GM19023 (cell line): Measurements from ENCODE around the gene PPDPF.
"Not testable (repeated sequence)": the region's sequence is repeated elsewhere in the genome, so short reads cannot be mapped to it uniquely, and the experiment has no call there.

Source experiments
- ATAC-seq: cut with Tn5 transposase; IDR thresholded peaks from one replicate; pipeline ENCODE4 v1.9.1; 2021; ENCODE audit warnings: mild to moderate bottlenecking, moderate library complexity; ENCODE audit not compliant: unreplicated experiment

The PPDPF gene

GRCh38 chr20:63520504-63520933 is at the start of gene PPDPF:
PPDPF (plus strand) TSS chr20:63520765; CDS start chr20:63521309, 544 bp downstream.
- peak; percentile 69 for ATAC-seq

- no peak for ATAC-seq
Measured at GRCh38 chr20:63471002-63471716, 49.4 kb upstream of the PPDPF start.

- no peak for ATAC-seq
Measured at GRCh38 chr20:63471717-63471980, 48.9 kb upstream of the PPDPF start.

GRCh38 chr20:63471981-63472831 is 48.4 kb upstream of the PPDPF start, which contains the start of gene KCNQ2:
KCNQ2 (minus strand) TSS chr20:63472655; CDS start chr20:63472463, 192 bp downstream.
- ATAC-seq = no peak

- ATAC-seq = no peak
Measured at GRCh38 chr20:63472862-63473390, 47.6 kb upstream of the PPDPF start.

- ATAC-seq = no peak
Measured at GRCh38 chr20:63473555-63474449, 46.8 kb upstream of the PPDPF start.

- no peak for ATAC-seq
Measured at GRCh38 chr20:63475209-63475608, 45.4 kb upstream of the PPDPF start.

- no peak for ATAC-seq
Measured at GRCh38 chr20:63477061-63477616, 43.4 kb upstream of the PPDPF start.

GRCh38 chr20:63477944-63478343 is 42.6 kb upstream of the PPDPF start:
- ATAC-seq = no peak

GRCh38 chr20:63478346-63479302 is 41.9 kb upstream of the PPDPF start:
- no peak for ATAC-seq

- not testable (repeated sequence) for ATAC-seq
Measured at GRCh38 chr20:63479695-63480419, 40.7 kb upstream of the PPDPF start.

- no peak for ATAC-seq
Measured at GRCh38 chr20:63481503-63481902, 39.1 kb upstream of the PPDPF start.

GRCh38 chr20:63482021-63482587 is 38.5 kb upstream of the PPDPF start:
- no peak for ATAC-seq

GRCh38 chr20:63483834-63484233 is 36.7 kb upstream of the PPDPF start:
- no peak for ATAC-seq

GRCh38 chr20:63484236-63484635 is 36.3 kb upstream of the PPDPF start:
- no peak for ATAC-seq

GRCh38 chr20:63484651-63485403 is 35.7 kb upstream of the PPDPF start:
- no peak for ATAC-seq

- ATAC-seq = no peak
Measured at GRCh38 chr20:63486300-63486855, 34.2 kb upstream of the PPDPF start.
